T-helper 17 cell (primary cell): ENCODE results near the gene RASA3. TPM values are rescaled to one million over a fixed set of nuclear protein-coding genes. Genes with fewer than 3 reads are reported as not detected.
"Not testable (repeated sequence)": the region's sequence is repeated elsewhere in the genome, so short reads cannot be mapped to it uniquely, and the experiment has no call there.

ENCODE experiments used
- ATAC-seq: fragments of 150-1000 bp; cut with Tn5 transposase; 2 replicates; pipeline ENCODE4 v1.10.0; 2021; ENCODE audit warnings: mild to moderate bottlenecking, moderate library complexity
- DNase-seq, 3 donors: peaks; one replicate each; pipeline versions ENCODE4 v3.0.0 to v3.0.0-alpha.2; 2020 to 2021
- H3K9me3 ChIP-seq: one replicate; pipeline ENCODE4 v1.7.0; 2013; ENCODE audit warnings: low read length, mild to moderate bottlenecking; ENCODE audit not compliant: control insufficient read depth, poor library complexity, severe bottlenecking
- H3K27ac Mint-ChIP-seq: one replicate; pipeline ENCODE4 v1.8.0; 2022; ENCODE audit warnings: mild to moderate bottlenecking, moderate library complexity, mixed read lengths
- H3K27me3 Mint-ChIP-seq: one replicate; pipeline ENCODE4 v1.8.0; 2022; ENCODE audit warnings: mixed read lengths
- H3K36me3 Mint-ChIP-seq: one replicate; pipeline ENCODE4 v1.8.0; 2022; ENCODE audit warnings: low read depth, mixed read lengths
- H3K4me1 Mint-ChIP-seq: one replicate; pipeline ENCODE4 v1.8.0; 2022; ENCODE audit warnings: mild to moderate bottlenecking, mixed read lengths
- H3K4me3 Mint-ChIP-seq: one replicate; pipeline ENCODE4 v1.8.0; 2022; ENCODE audit warnings: mild to moderate bottlenecking, moderate library complexity, mixed read lengths
- total RNA-seq, 4 donors: library from RNA in 2 of 4; stranded (reverse) in 2 of 4; gene quantifications; one replicate each; pipeline ENCODE4 v1.2.3 and lab custom pipeline; 2022 to 2026

Gene RASA3
- total RNA-seq, 2 donors from 2014 or later: 204 to 215 TPM

DNA sequence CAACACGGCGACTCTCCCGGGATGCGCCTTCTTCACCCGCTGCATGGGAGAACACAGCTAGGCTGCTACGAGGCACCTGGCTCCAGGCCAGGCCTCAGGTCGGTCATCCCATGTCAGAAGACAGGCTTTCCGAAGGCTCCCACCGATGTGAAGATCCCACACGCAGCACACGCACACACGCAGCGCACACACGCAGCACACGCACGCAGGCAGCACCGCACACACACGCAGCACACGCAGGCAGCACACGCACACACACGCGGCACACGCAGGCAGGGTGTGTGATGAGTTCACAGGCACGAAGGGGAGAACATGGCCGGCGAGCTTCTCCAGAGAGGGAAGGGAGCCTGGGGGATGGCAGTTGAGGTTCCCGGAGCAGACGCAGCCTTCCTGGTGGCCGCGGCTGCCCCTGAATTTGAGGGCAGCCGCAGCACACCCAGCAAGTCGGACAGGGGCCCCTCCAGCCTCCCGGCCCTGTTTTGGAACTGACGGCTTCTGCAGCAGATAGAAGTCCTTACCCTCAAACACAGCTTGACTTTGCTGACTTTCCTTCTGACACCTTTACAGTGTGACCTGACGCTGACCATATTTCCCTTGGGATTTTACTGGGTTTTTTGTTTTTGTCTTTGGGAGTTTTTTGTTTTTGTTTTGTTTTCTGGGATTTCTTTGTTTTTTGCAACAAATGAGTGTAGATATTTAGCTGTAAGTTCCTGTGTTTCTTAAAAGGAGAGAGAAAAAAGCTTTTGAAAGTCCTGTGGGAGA is 55.9 kb downstream of the RASA3 start:
- ATAC-seq (no peak), DNase-seq (no peak)
- Mint-ChIP-seq H3K27me3 (no peaks in the 10 kb centered on the region), H3K4me1 (peaks cover 36% of the 10 kb centered on the region), H3K36me3 (peaks cover 10% of the 10 kb centered on the region), H3K27ac (peak overlapping the region; percentile 88), H3K4me3 (peak overlapping the region; percentile 10)
- no peaks in the 10 kb centered on the region for H3K9me3 ChIP-seq

DNA sequence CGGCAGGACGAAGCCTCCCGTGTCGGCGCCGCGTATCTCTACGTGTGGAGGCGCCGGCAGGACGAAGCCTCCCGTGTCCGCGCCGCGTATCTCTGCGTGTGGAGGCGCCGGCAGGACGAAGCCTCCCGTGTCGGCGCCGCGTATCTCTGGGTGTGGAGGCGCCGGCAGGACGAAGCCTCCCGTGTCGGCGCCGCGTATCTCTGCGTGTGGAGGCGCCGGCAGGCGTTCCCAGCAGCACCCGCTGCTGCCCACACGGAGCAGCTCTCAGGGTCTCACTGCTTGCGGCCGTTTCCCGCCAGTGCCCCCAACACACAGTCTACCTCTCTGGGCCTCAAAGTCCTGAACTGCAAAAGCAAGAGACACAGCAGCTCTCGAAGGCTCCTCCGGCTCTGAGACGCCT is 56.6 kb downstream of the RASA3 start:
- H3K4me1 Mint-ChIP-seq: peaks cover 31% of the 10 kb centered on the region
- not testable (repeated sequence) for H3K9me3 ChIP-seq, ATAC-seq, H3K27me3 Mint-ChIP-seq, H3K27ac Mint-ChIP-seq, H3K4me3 Mint-ChIP-seq, DNase-seq
- H3K36me3 Mint-ChIP-seq: peaks cover 12% of the 10 kb centered on the region

DNA sequence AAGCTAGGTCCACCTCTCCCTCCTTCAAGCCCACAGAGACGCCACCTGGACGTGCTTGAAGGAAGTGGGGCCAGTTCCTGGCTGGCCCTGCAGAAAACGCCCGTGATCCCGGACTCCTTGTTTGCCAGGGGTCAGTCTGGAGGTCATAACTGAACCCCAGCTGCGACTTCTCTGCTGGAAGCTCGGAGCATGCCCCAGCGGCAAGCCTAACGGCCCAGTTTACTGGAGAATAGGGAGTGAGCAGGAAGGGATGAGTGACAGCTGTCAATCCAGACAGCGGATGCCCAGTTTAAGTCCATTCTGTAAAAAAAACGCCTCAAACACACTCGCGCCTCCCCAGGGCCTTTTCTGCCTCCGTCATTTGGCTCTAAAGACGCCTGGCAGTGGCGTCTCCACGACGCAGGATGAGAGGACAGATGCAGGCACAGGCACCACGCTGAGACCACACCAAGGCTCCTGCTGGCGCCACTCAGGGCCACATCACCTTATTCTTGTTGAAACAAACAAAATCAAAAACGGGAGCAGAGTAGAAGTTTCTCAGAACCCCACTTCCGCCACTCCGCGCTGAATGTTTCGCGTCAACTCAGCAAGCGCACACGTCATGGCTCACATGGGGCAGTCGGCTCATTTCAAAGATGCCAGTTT is 57.6 kb downstream of the RASA3 start:
- H3K9me3 ChIP-seq: no peaks in the 10 kb centered on the region
- no peaks in the 10 kb centered on the region for H3K27me3 Mint-ChIP-seq
- no peak overlapping the region for H3K4me3 Mint-ChIP-seq
- H3K36me3 Mint-ChIP-seq: peaks cover 12% of the 10 kb centered on the region
- ATAC-seq: no peak
- H3K4me1 Mint-ChIP-seq: peaks cover 29% of the 10 kb centered on the region
- peak overlapping the region; percentile 49 for H3K27ac Mint-ChIP-seq
- DNase-seq: no peak

DNA sequence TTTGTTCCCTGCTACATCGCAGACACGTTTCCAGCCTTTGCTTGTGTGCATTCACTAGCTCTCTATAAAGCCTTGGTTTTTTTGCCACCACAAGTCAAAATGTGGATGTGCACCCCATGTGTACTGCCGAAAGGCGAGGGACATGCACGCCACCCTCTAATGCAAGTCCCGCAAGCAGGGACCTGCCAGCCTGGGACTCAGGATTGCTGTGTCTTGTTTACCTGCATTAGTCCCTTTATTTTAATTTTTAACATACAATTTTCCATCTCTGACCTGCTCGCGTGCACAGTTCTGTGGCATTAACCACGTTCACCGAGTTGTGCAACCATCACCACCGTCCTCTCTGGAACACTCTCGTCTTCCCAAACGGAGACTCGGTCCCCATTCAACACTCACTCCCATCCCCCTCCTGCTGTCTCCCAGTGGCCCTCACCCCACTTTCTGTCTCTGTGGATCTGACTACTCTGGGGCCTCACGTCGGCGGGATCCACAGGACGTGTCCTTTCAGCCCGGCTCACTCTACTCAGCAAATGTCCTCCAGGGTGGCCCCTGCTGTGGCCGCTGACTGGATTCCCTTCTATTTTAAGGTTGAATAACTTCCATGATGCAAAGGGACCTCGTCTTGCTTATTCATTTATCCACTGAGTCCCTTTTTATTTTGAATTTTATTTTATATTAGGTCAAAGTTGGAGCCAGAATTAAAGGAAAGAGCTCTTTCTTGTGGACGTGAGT is 58.4 kb downstream of the RASA3 start:
- Mint-ChIP-seq H3K27me3 (no peaks in the 10 kb centered on the region), H3K4me1 (peaks cover 28% of the 10 kb centered on the region), H3K36me3 (peaks cover 12% of the 10 kb centered on the region), H3K4me3 (no peak overlapping the region), H3K27ac (peak overlapping the region; percentile 49)
- no peak for ATAC-seq
- H3K9me3 ChIP-seq: no peaks in the 10 kb centered on the region
- DNase-seq: no peak

DNA sequence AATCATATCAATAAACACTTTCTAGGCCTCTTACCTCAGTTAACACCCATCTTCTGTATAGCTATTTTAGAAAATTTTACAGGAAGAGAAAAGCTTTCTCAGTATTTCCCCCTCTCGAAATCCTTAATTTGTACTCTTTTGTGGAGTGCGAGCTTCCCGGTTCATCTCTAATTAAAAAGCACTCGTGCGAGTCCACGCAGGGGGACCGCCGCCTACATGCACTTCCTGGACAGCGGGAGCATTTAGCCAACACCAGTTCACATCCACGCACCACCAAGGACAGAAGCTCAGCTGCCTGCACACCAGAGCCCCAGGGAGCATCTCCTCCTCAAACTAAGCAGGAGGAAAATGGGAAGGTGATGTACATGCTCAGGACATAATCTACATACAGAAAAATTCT is 60.0 kb downstream of the RASA3 start:
- peak overlapping the region; percentile 31 for H3K4me3 Mint-ChIP-seq
- H3K27ac Mint-ChIP-seq: peak overlapping the region; percentile 84
- no peak for DNase-seq
- peaks cover 12% of the 10 kb centered on the region for H3K36me3 Mint-ChIP-seq
- no peak for ATAC-seq
- H3K4me1 Mint-ChIP-seq: peaks cover 31% of the 10 kb centered on the region
- no peaks in the 10 kb centered on the region for H3K9me3 ChIP-seq
- no peaks in the 10 kb centered on the region for H3K27me3 Mint-ChIP-seq

DNA sequence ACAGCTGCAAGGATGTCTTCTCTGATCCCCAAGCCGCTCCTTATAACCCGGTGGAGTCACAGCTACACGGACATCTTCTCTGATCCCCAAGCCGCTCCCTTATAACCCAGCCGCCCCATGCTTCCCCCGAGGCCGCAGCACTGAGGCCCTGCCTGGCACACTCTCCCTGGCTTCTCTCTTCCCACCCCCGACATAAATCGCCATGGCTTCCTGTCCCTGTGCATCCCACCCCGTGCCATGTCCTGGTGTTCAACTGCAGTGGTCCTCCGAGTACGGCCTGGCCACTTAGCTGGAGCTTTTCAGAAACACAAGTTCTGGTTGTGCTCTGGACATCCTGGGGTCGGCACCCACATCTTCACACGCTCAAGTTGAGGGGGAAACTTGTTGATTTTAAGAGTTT is 60.4 kb downstream of the RASA3 start:
- Mint-ChIP-seq H3K36me3 (peaks cover 12% of the 10 kb centered on the region), H3K4me3 (peak overlapping the region; percentile 31), H3K27me3 (no peaks in the 10 kb centered on the region), H3K4me1 (peaks cover 34% of the 10 kb centered on the region), H3K27ac (peak overlapping the region; percentile 84)
- DNase-seq (no peak), ATAC-seq (no peak)
- H3K9me3 ChIP-seq: no peaks in the 10 kb centered on the region

DNA sequence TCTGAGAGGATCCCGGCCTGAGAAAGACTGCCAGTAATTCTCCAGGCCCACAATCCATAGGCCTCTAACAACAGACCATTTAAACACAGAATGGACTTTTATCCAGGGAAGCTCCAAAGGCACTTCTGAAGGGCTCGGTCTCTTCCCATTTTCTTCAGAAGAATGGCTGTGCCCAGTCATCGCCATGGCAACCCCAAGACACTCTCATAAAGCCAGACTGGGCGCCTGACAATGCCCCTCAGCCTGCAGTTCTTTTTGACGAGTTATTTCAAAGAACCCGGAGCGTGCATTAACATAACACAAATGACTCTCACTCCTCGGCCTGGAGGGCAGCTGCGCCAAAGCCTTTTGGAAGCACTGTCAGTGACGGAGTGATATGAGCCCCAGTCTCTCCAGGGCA is 61.0 kb downstream of the RASA3 start:
- H3K27ac Mint-ChIP-seq: peak overlapping the region; percentile 84
- no peak for DNase-seq

DNA sequence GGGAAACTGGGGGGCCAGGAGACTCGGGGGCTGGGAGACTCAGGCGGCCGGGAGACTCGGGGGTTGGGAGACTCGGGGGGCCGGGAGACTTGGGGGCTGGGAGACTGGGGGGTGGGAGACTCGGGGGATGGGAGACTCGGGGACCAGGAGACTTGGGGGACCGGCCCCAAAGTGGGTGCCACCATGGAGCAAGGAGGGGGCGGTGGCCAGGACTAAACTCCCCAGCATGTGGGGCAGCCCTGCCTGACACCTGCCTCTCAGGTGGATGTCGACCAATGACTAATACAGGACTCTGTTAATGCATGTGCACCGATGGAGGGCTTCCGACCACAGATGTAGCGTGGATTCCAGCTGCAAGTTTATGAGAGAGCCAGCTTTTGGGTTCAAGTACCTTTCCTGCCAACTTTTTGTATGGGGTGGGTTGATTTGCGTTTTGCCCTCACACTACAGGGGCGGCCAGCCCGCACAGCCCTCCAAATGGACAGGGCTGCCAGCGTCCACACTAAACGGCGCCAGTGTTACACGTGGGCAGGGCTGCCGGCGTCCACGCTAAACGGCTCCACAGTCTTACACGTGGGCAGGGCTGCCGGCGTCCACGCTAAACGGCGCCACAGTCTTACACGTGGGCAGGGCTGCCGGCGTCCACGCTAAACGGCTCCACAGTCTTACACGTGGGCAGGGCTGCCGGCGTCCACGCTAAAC is 62.2 kb downstream of the RASA3 start:
- Mint-ChIP-seq H3K27ac (no peak overlapping the region), H3K4me3 (no peak overlapping the region), H3K4me1 (peaks cover 44% of the 10 kb centered on the region), H3K36me3 (peaks cover 10% of the 10 kb centered on the region), H3K27me3 (no peaks in the 10 kb centered on the region)
- DNase-seq (no peak), ATAC-seq (no peak)
- no peaks in the 10 kb centered on the region for H3K9me3 ChIP-seq

More for the DNA sequence above, 61.0 kb downstream of the RASA3 start:
- no peaks in the 10 kb centered on the region for H3K9me3 ChIP-seq
- Mint-ChIP-seq H3K27me3 (no peaks in the 10 kb centered on the region), H3K4me1 (peaks cover 34% of the 10 kb centered on the region), H3K4me3 (no peak overlapping the region), H3K36me3 (peaks cover 10% of the 10 kb centered on the region)
- no peak for ATAC-seq

DNA sequence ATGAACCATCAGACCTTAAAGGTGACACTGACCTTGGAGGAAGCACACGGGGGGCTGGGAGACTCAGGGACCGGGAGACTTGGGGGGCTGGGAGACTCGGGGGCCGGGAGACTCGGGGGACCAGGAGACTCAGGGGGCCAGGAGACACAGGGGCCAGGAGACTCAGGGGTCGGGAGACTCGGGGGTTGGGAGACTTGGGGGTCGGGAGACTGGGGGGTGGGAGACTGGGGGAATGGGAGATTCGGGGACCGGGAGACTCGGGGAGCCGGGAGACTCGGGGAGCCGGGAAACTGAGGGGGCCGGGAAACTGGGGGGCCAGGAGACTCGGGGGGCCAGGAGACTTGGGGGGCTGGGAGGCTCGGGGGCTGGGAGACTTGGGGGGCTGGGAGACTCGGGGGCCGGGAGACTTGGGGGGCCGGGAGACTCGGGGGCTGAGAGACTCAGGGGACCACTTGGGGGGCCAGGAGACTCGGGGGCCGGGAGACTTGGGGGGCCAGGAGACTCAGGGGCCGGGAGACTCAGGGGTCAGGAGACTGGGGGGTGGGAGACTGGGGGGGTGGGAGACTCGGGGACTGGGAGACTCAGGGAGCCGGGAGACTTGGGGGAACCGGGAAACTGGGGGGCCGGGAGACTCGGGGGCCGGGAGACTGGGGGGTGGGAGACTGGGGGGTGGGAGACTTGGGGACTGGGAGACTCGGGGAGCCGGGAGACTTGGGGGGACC is 62.9 kb downstream of the RASA3 start:
- H3K27me3 Mint-ChIP-seq: no peaks in the 10 kb centered on the region
- DNase-seq (no peak), ATAC-seq (no peak)
- H3K9me3 ChIP-seq: no peaks in the 10 kb centered on the region
- peaks cover 10% of the 10 kb centered on the region for H3K36me3 Mint-ChIP-seq
- peaks cover 51% of the 10 kb centered on the region for H3K4me1 Mint-ChIP-seq
- peak overlapping the region; percentile 96 for H3K27ac Mint-ChIP-seq
- H3K4me3 Mint-ChIP-seq: no peak overlapping the region

DNA sequence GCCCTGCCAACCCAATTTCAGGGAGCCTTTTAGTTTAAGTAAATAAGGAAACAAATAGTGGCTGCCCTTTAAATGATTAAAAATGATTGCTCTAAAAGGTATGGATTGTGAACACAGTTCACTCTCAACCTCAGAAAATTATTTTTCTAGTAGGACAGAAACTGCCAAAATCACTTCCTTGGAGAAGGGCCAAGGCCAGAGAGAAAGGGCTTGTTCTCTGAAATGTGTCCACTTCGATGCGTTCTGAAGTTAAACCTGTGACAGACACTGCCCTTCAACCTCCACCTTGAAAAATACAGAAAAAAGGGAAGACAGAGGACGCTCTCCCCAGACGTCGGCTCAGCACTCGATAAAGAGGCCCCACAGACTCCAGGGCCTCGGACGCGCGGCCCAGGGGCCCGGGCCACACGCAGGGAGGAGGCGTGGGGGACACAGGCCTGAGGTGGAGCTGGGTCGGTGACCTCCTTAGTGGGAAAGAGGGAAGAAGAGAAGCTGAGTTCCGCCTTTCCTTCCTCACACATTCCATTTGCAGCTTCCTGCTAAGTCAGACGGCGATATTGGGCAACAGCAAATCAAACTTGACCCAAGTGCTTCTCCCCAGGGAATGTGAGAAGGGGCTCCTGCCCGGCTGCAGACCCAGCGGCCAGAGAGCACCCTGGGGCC is 63.6 kb downstream of the RASA3 start:
- ATAC-seq: no peak
- Mint-ChIP-seq H3K36me3 (peaks cover 10% of the 10 kb centered on the region), H3K4me3 (peak overlapping the region; percentile 43), H3K27ac (peak overlapping the region; percentile 96), H3K4me1 (peaks cover 55% of the 10 kb centered on the region), H3K27me3 (no peaks in the 10 kb centered on the region)
- H3K9me3 ChIP-seq: no peaks in the 10 kb centered on the region
- no peak for DNase-seq

DNA sequence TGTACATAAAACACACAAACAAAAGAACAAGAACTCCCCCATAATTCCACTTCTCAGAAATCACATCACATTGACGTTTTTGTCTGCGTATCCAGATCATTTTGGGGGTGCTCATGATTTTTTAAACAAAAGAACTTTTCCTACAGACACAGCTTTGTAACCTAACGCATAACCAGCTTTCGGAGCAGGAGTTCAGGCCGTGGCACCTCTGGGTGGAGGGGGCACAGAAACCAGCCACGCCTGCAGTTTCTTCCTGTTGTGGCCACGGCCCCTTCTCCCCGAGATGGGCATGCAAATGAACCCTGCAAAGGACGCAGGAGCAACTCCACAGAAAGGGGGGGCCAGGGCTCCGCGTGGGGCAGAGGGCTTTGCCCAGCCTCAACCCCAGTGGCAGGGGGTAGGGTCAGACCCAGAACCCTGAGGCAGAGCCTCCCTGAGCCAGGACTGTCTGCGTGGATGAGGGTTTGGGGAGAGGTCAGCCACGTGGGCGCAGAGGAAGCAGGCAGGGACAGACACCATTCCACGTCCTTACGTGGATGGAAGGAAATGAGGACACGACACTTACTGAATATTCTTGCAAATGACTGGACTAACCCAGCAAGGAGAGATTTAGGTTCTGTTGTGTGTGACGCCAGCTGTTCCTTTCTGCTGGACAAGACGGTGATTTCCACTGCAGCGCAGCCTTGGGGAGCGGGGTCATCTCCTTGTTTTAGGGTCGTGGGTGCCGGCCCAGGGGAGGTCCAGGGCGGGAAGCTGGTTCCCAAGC is 64.4 kb downstream of the RASA3 start:
- Mint-ChIP-seq H3K4me1 (peaks cover 59% of the 10 kb centered on the region), H3K27me3 (no peaks in the 10 kb centered on the region), H3K4me3 (peak overlapping the region; percentile 87), H3K27ac (peak overlapping the region; percentile 96), H3K36me3 (peaks cover 10% of the 10 kb centered on the region)
- no peak for DNase-seq
- H3K9me3 ChIP-seq: no peaks in the 10 kb centered on the region
- peak; percentile 29 for ATAC-seq
